NK-92 (cell line): ENCODE measurements around the gene EPHA4.

Experiments used
- DNase-seq: peaks from one replicate; lab custom pipeline; 2025; ENCODE audit not compliant: unreplicated experiment; lab: John Stamatoyannopoulos, UW

EPHA4 gene

GRCh38 chr2:221370857-221371211 is 201.3 kb downstream of the EPHA4 start:
- no peak for DNase-seq

GRCh38 chr2:221370076-221370856 is 201.8 kb downstream of the EPHA4 start:
- no peak for DNase-seq
